Astrocyte of the spinal cord (primary cell): ENCODE measurements around the gene ORM2.

Experiments used
- DNase-seq: peaks from one replicate; pipeline ENCODE4 v3.0.0; 2011; ENCODE audit warnings: low read depth, low spot score
- H3K4me3 ChIP-seq: 2 replicates; pipeline ENCODE4 v1.5.1; 2011; ENCODE audit warnings: low read depth, mild to moderate bottlenecking, low read length, moderate library complexity
- CTCF ChIP-seq: IDR thresholded peaks from 2 replicates; pipeline ENCODE4 v1.5.1; 2012; ENCODE audit warnings: low read depth, mild to moderate bottlenecking, low read length, inconsistent platforms
- in situ Hi-C: cut with HindIII; loops from 2 replicates; pipeline ENCODE4 v1.10.0; 2017; ENCODE audit warnings: low sequenced_read_pairs

ORM2 gene

GRCh38 chr9:114348906-114349482, 19.3 kb downstream of the ORM2 start:
- DNase-seq = peak; percentile 98
- TF ChIP-seq CTCF = no peak
- no peak overlapping the region for H3K4me3 ChIP-seq
- in situ Hi-C loops = no loop called here

- TF ChIP-seq CTCF = no peak
- in situ Hi-C loops = no loop called here
- DNase-seq = no peak
- H3K4me3 ChIP-seq = no peak overlapping the region
Observed at GRCh38 chr9:114349713-114350480, 20.2 kb downstream of the ORM2 start.

- no peak for DNase-seq
- TF ChIP-seq CTCF = no peak
Observed at GRCh38 chr9:114350636-114351401, 21.1 kb downstream of the ORM2 start.

GRCh38 chr9:114351932-114352331, 22.3 kb downstream of the ORM2 start:
- H3K4me3 ChIP-seq = no peak overlapping the region
- no peak for DNase-seq
- TF ChIP-seq CTCF = no peak
- in situ Hi-C loops = no loop called here

More at GRCh38 chr9:114350636-114351401, 21.1 kb downstream of the ORM2 start:
- H3K4me3 ChIP-seq = no peak overlapping the region
- in situ Hi-C loops = no loop called here

GRCh38 chr9:114355821-114356220, 26.2 kb downstream of the ORM2 start:
- TF ChIP-seq CTCF = no peak
- in situ Hi-C loops = no loop called here
- H3K4me3 ChIP-seq = no peak overlapping the region
- no peak for DNase-seq

GRCh38 chr9:114356792-114357191, 27.1 kb downstream of the ORM2 start:
- H3K4me3 ChIP-seq = no peak overlapping the region
- in situ Hi-C loops = no loop called here
- no peak for TF ChIP-seq CTCF
- DNase-seq = no peak
